Nephron (organoid): Measurements from ENCODE around the gene FILIP1L.
A peak's percentile ranks its signal among the peaks of the same experiment; 100 is the strongest.

Source experiments
- H3K27ac Mint-ChIP-seq, 3 experiments: 2 replicates each; pipeline ENCODE4 v1.8.0; 2020; ENCODE audit warnings: mixed read lengths in 3 of 3, mild to moderate bottlenecking in 2 of 3, moderate library complexity in 1 of 3
- H3K27me3 Mint-ChIP-seq: 2 replicates; pipeline ENCODE4 v1.8.0; 2021; ENCODE audit warnings: low read depth, mild to moderate bottlenecking, moderate library complexity, mixed read lengths
- H3K36me3 Mint-ChIP-seq: 2 replicates; pipeline ENCODE4 v1.8.0; 2020; ENCODE audit warnings: low read depth, mixed read lengths
- H3K4me1 Mint-ChIP-seq: 2 replicates; pipeline ENCODE4 v1.8.0; 2020; ENCODE audit warnings: mixed read lengths
- H3K4me3 Mint-ChIP-seq, 3 experiments: 2 replicates each; pipeline ENCODE4 v1.8.0; 2020; ENCODE audit warnings: mild to moderate bottlenecking in 3 of 3, mixed read lengths in 3 of 3, moderate library complexity in 2 of 3
- H3K9me3 Mint-ChIP-seq: 2 replicates; pipeline ENCODE4 v1.8.0; 2020; ENCODE audit warnings: mixed read lengths
- CTCF ChIP-seq, 3 experiments: fragments of 200-600 bp; sonication (generic); IDR thresholded peaks; one replicate each; pipeline ENCODE4 v1.5.0; 2021; ENCODE audit warnings: antibody characterized with exemption in 3 of 3; ENCODE audit not compliant: unreplicated experiment in 3 of 3

FILIP1L gene

DNA sequence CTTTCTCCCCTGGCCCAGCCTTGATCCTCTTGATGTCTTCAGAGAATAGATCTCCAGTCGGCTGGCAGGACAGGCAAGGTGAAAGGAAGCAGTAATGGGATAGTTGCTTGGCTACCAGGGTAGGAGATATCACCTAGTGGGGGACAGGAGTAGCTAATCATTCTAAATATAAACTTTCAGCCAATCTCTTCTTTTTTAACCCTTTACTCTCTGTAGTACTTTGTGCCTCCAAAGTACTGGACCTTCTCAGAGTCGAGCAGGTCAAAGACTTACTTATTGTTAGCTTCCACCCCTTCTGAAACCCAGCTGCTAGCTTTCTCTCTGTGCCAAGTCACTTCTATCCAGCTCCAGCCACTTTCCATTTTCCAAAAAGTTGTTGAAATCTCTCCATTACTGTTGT is 43.4 kb upstream of the FILIP1L start:
- H3K36me3 Mint-ChIP-seq, result peaks cover 33% of the 10 kb centered on the region
- no peak overlapping the region for H3K4me3 Mint-ChIP-seq
- no peaks in the 10 kb centered on the region for H3K27me3 Mint-ChIP-seq
- peak overlapping the region in 1 of 3 experiments; percentile 69 for H3K27ac Mint-ChIP-seq
- H3K9me3 Mint-ChIP-seq, result peaks cover 18% of the 10 kb centered on the region
- peaks cover 49% of the 10 kb centered on the region for H3K4me1 Mint-ChIP-seq
- TF ChIP-seq CTCF (IDR thresholded peaks at IDR 0.05; ENCODE audit: unreplicated experiment in 3 of 3), result no peak

- H3K4me3 Mint-ChIP-seq, result no peak overlapping the region
- H3K9me3 Mint-ChIP-seq, result peaks cover 18% of the 10 kb centered on the region
- no peak overlapping the region for H3K27ac Mint-ChIP-seq
- H3K27me3 Mint-ChIP-seq, result no peaks in the 10 kb centered on the region
- no peak for TF ChIP-seq CTCF (IDR thresholded peaks at IDR 0.05; ENCODE audit: unreplicated experiment in 3 of 3)
- peaks cover 41% of the 10 kb centered on the region for H3K36me3 Mint-ChIP-seq
- H3K4me1 Mint-ChIP-seq, result peaks cover 48% of the 10 kb centered on the region
Observed at GRCh38 chr3:100155590-100155989, 41.3 kb upstream of the FILIP1L start.

DNA sequence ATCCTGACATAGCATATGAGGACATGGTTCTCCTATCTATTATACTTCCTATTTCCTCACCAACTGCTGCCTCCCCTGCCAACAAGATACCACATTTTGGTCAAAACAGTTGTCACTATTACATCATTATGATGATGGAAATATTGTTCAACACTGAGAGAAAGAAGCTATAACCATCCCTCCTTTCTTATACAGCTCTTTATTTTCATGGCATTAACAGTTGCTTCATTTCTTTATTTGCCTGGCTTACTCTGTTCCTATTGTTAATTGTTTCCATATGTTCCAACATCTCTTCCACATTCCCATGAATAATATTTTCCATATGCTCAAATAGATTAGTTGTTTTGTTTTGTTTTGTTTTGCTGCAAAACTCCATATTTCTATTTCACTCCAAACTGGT is 40.8 kb upstream of the FILIP1L start:
- Mint-ChIP-seq H3K36me3 (peaks cover 41% of the 10 kb centered on the region), H3K27ac (peak overlapping the region in 1 of 3 experiments; percentile 21)

DNA sequence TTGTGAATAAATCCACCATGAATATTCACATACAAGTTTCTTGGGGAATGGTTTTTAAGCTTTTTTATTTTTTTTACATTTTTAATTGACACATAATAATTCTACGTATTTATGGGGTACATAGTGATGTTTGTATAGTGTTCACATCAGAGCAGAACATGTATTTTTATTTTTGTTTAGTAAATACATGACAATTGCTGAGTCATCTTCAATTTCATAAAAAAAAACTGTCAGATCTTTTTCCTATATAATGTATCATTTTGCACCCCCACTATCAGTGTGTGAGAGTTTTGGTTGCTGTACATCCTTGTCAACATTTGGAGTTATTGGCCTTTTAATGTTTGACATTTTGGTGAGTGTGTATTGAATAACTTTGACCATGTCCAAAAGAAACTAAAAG is 39.9 kb upstream of the FILIP1L start:
- H3K27me3 Mint-ChIP-seq, result no peaks in the 10 kb centered on the region
- TF ChIP-seq CTCF (IDR thresholded peaks at IDR 0.05; ENCODE audit: unreplicated experiment in 3 of 3), result no peak
- peaks cover 18% of the 10 kb centered on the region for H3K9me3 Mint-ChIP-seq
- H3K4me3 Mint-ChIP-seq, result no peak overlapping the region
- H3K4me1 Mint-ChIP-seq, result peaks cover 46% of the 10 kb centered on the region
- no peak overlapping the region for H3K27ac Mint-ChIP-seq
- H3K36me3 Mint-ChIP-seq, result peaks cover 45% of the 10 kb centered on the region

More for the DNA sequence above, 40.8 kb upstream of the FILIP1L start:
- Mint-ChIP-seq H3K4me3 (no peak overlapping the region), H3K9me3 (peaks cover 18% of the 10 kb centered on the region), H3K4me1 (peaks cover 47% of the 10 kb centered on the region), H3K27me3 (no peaks in the 10 kb centered on the region)
- no peak for TF ChIP-seq CTCF (IDR thresholded peaks at IDR 0.05; ENCODE audit: unreplicated experiment in 3 of 3)

- H3K27me3 Mint-ChIP-seq, result no peaks in the 10 kb centered on the region
- H3K4me3 Mint-ChIP-seq, result no peak overlapping the region
- peaks cover 25% of the 10 kb centered on the region for H3K4me1 Mint-ChIP-seq
- H3K9me3 Mint-ChIP-seq, result peaks cover 7% of the 10 kb centered on the region
- peak overlapping the region in 2 of 3 experiments; percentile 37 to 62 for H3K27ac Mint-ChIP-seq
- TF ChIP-seq CTCF (IDR thresholded peaks at IDR 0.05; ENCODE audit: unreplicated experiment in 3 of 3), result no peak
- H3K36me3 Mint-ChIP-seq, result peaks cover 35% of the 10 kb centered on the region
Observed at GRCh38 chr3:100151024-100151707, 36.9 kb upstream of the FILIP1L start.

DNA sequence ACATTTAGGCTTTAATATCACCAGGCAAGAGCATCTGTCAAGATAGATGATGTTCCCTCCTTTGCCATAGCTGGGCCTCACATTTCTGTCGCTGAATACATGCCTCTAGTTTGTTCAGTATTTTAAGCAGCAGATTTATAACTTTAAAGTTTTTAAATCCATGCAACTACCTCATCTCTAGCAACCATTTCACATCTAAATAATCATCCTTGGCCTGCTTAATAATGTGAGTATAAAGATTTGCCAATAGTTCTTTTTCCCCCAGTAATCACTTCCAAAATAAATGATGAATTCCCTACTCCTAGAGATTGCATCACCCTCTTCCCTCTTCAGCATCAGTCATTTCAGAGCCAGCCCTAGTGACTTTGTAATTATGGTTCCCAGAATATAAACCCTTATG is 36.2 kb upstream of the FILIP1L start:
- Mint-ChIP-seq H3K36me3 (peaks cover 31% of the 10 kb centered on the region), H3K27me3 (no peaks in the 10 kb centered on the region), H3K9me3 (peaks cover 6% of the 10 kb centered on the region), H3K4me3 (no peak overlapping the region), H3K4me1 (peaks cover 25% of the 10 kb centered on the region), H3K27ac (peak overlapping the region in 2 of 3 experiments; percentile 37 to 62)
- no peak for TF ChIP-seq CTCF (IDR thresholded peaks at IDR 0.05; ENCODE audit: unreplicated experiment in 3 of 3)
